Measurements from ENCODE around the gene ANXA6.

GRCh38 chr5:151151793-151152192, 5.8 kb downstream of the ANXA6 start:
- no peak for TF ChIP-seq CTCF (IDR thresholded peaks at IDR 0.05; ENCODE audit: insufficient read depth, low read depth, low read length)
- no peak for TF ChIP-seq EZH2 (IDR thresholded peaks at IDR 0.05; ENCODE audit: insufficient read depth, low read length)
